GM21367 (cell line): Measurements from ENCODE around the gene MCL1.

Experiments
- ATAC-seq: cut with Tn5 transposase; IDR thresholded peaks from one replicate; pipeline ENCODE4 v1.9.1; 2021; ENCODE audit not compliant: unreplicated experiment

The MCL1 gene

GRCh38 chr1:150543500-150544143 lies 35.8 kb downstream of the MCL1 start:
- no peak for ATAC-seq

GRCh38 chr1:150537732-150538684 lies 41.4 kb downstream of the MCL1 start:
- no peak for ATAC-seq

GRCh38 chr1:150536836-150537731 lies 42.3 kb downstream of the MCL1 start:
- no peak for ATAC-seq

- no peak for ATAC-seq
These were observed 43.7 kb downstream of the MCL1 start for GRCh38 chr1:150535511-150536287.

GRCh38 chr1:150534002-150534401 lies 45.4 kb downstream of the MCL1 start:
- ATAC-seq: no peak

GRCh38 chr1:150532860-150533259 lies 46.5 kb downstream of the MCL1 start:
- no peak for ATAC-seq

- no peak for ATAC-seq
These were observed 48.8 kb downstream of the MCL1 start for GRCh38 chr1:150530491-150531159.

- no peak for ATAC-seq
These were observed 50.4 kb downstream of the MCL1 start for GRCh38 chr1:150529017-150529416.

GRCh38 chr1:150528196-150528595 lies 51.2 kb downstream of the MCL1 start:
- ATAC-seq: no peak

- ATAC-seq: no peak
These were observed 54.1 kb downstream of the MCL1 start for GRCh38 chr1:150525348-150525747.
